CD4-positive, alpha-beta memory T cell (primary cell): ENCODE results near the gene PRR29. TPM values are rescaled to one million over a fixed set of nuclear protein-coding genes. Genes with fewer than 3 reads are reported as not detected.

Source experiments
- CTCF ChIA-PET: fragments of 350-600 bp; sonication (Branson Sonifier 250); formaldehyde crosslinking; loops from one replicate; lab custom pipeline; 2021; ENCODE audit warnings: inconsistent platforms; ENCODE audit not compliant: partially characterized antibody; lab: Charles Lee
- POLR2A ChIA-PET: fragments of 350-600 bp; sonication (Branson Sonifier 250); formaldehyde crosslinking; loops from one replicate; lab custom pipeline; 2021; ENCODE audit not compliant: partially characterized antibody; lab: Charles Lee
- DNase-seq, 5 donors: peaks; one replicate each; pipeline versions ENCODE4 v3.0.0 to v3.0.0-alpha.2; 2020 to 2022; ENCODE audit warnings: mixed read lengths in 1 of 5
- H3K27ac ChIP-seq: one replicate; pipeline ENCODE4 v1.7.0; 2013; ENCODE audit warnings: low read depth, low read length
- H3K27me3 ChIP-seq: 2 replicates; pipeline ENCODE4 v1.7.0; 2013; ENCODE audit warnings: mild to moderate bottlenecking, low read length, moderate library complexity; ENCODE audit not compliant: insufficient read depth
- H3K36me3 ChIP-seq: 2 replicates; pipeline ENCODE4 v1.7.0; 2013; ENCODE audit warnings: mild to moderate bottlenecking, low read length, moderate library complexity; ENCODE audit not compliant: insufficient read depth
- H3K4me1 ChIP-seq: 2 replicates; pipeline ENCODE4 v1.7.0; 2013; ENCODE audit warnings: mild to moderate bottlenecking, low read length, moderate library complexity; ENCODE audit not compliant: insufficient read depth
- H3K4me3 ChIP-seq, 2 donors: one replicate each; pipeline ENCODE4 v1.7.0; 2013; ENCODE audit warnings: low read length in 2 of 2, mild to moderate bottlenecking in 1 of 2
- H3K9me3 ChIP-seq, 2 donors: one replicate each; pipeline ENCODE4 v1.7.0; 2013; ENCODE audit warnings: low read length in 2 of 2, control low read depth in 1 of 2; ENCODE audit not compliant: control insufficient read depth in 1 of 2
- H3K27ac Mint-ChIP-seq, 7 donors: one replicate each; pipeline ENCODE4 v1.8.0; 2020 to 2021; ENCODE audit warnings: mixed read lengths in 7 of 7, mild to moderate bottlenecking in 6 of 7, inconsistent platforms in 3 of 7, moderate library complexity in 3 of 7
- H3K27me3 Mint-ChIP-seq, 2 donors: one replicate each; pipeline ENCODE4 v1.8.0; 2020 to 2021; ENCODE audit warnings: mixed read lengths in 2 of 2
- H3K36me3 Mint-ChIP-seq, 2 donors: one replicate each; pipeline ENCODE4 v1.8.0; 2020 to 2021; ENCODE audit warnings: mixed read lengths in 2 of 2, inconsistent platforms in 1 of 2, mild to moderate bottlenecking in 1 of 2
- H3K4me1 Mint-ChIP-seq, 4 donors: one replicate each; pipeline ENCODE4 v1.8.0; 2020 to 2021; ENCODE audit warnings: mixed read lengths in 4 of 4, mild to moderate bottlenecking in 1 of 4
- H3K4me3 Mint-ChIP-seq, 8 donors: one replicate each; pipeline ENCODE4 v1.8.0; 2020 to 2021; ENCODE audit warnings: mixed read lengths in 8 of 8, mild to moderate bottlenecking in 7 of 8, moderate library complexity in 6 of 8, inconsistent platforms in 3 of 8
- H3K9me3 Mint-ChIP-seq, 8 donors: one replicate each; pipeline ENCODE4 v1.8.0; 2020 to 2021; ENCODE audit warnings: mixed read lengths in 8 of 8, mild to moderate bottlenecking in 5 of 8, inconsistent platforms in 3 of 8, moderate library complexity in 1 of 8
- intact Hi-C: fragments of 100-400 bp; cut with micrococcal nuclease; formaldehyde crosslinking; loops from one replicate; pipeline ENCODE4 v1.15.1; 2023
- polyA plus RNA-seq, 2 donors: library from polyadenylated mRNA; unstranded; fragments of 300-500 nt; fragmentation: Illumina TruSeq; gene quantifications; one replicate each; pipeline ENCODE4 v1.2.3, GENCODE V29; 2021
- total RNA-seq, 2 experiments: library from RNA; stranded (reverse); gene quantifications; one replicate each; pipeline ENCODE4 v1.2.3, GENCODE V29; 2021

The PRR29 gene
- total and polyA plus RNA-seq, 4 experiments from 2014 or later: 0.19 to 6.0 (median 3.3) TPM

GRCh38 chr17:64008346-64008745, 10.2 kb downstream of the PRR29 start:
- Mint-ChIP-seq H3K36me3 (peaks cover 36 to 77% of the 10 kb centered on the region in 2 donors), H3K9me3 (peaks cover 0 to 2% (median 0%) of the 10 kb centered on the region in 8 donors), H3K4me1 (peaks cover 36 to 75% (median 55%) of the 10 kb centered on the region in 4 donors), H3K27me3 (no peaks in the 10 kb centered on the region), H3K27ac (peak overlapping the region; percentile 73 to 99 (median 84)), H3K4me3 (peak overlapping the region in 2 of 8 donors; percentile 20 to 25)
- POLR2A ChIA-PET: interaction anchor here (1.0 to 22.6 kb wide), 2 partner anchors 9 to 16 kb away, joined by 3 to 587 read pairs; partner anchors contain the start of gene ICAM2
- Histone ChIP-seq H3K4me3 (no peak overlapping the region), H3K27me3 (no peaks in the 10 kb centered on the region), H3K27ac (peak overlapping the region; percentile 36), H3K36me3 (peaks cover 45% of the 10 kb centered on the region), H3K4me1 (peaks cover 76% of the 10 kb centered on the region), H3K9me3 (no peaks in the 10 kb centered on the region)
- CTCF ChIA-PET: interaction anchor here (1.1 to 32.9 kb wide), 2 partner anchors 15 to 89 kb away, joined by 3 to 556 read pairs; partner anchors contain the start of gene ICAM2
- DNase-seq: no peak
- intact Hi-C loops: no loop called here

DNA sequence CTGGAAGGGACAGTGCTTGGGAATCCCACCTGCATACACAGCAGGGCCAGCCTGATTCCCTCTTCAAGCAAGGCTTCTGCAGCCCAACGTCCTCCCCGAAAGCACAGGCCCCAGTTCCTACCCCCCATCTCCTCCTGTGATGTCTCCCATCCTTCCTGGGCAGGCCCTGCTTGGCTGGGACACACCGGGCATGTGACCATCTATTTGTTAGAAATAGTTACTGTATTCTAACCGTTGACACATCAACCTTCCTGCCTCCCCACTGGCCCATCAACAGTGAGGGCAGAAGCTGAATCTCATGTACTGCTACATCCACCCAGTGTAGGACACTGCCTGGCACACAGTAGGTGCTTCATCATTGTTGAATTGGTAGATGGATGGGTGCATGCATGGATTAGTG, 10.7 kb downstream of the PRR29 start:
- ChIA-PET CTCF (interaction anchor here (1.1 to 32.9 kb wide), 2 partner anchors 15 to 89 kb away, joined by 3 to 556 read pairs; partner anchors contain the start of gene ICAM2), POLR2A (interaction anchor here (1.0 to 22.6 kb wide), 2 partner anchors 9 to 16 kb away, joined by 3 to 587 read pairs; partner anchors contain the start of gene ICAM2)
- Histone ChIP-seq H3K4me3 (no peak overlapping the region), H3K4me1 (peaks cover 81% of the 10 kb centered on the region), H3K27me3 (no peaks in the 10 kb centered on the region), H3K27ac (peak overlapping the region; percentile 36), H3K36me3 (peaks cover 40% of the 10 kb centered on the region), H3K9me3 (no peaks in the 10 kb centered on the region)
- Mint-ChIP-seq H3K4me3 (peak overlapping the region in 6 of 8 donors; percentile 11 to 69 (median 46)), H3K27me3 (no peaks in the 10 kb centered on the region), H3K27ac (peak overlapping the region; percentile 53 to 99 (median 84)), H3K9me3 (peaks cover 0 to 2% (median 0%) of the 10 kb centered on the region in 8 donors), H3K36me3 (peaks cover 36 to 74% of the 10 kb centered on the region in 2 donors), H3K4me1 (peaks cover 36 to 80% (median 59%) of the 10 kb centered on the region in 4 donors)
- intact Hi-C loops: loop anchor here (1.0 kb wide), 1 partner anchor 8 kb away; no protein-coding TSS in a partner anchor
- no peak for DNase-seq

- intact Hi-C loops: loop anchor here (1.0 kb wide), 1 partner anchor 8 kb away; no protein-coding TSS in a partner anchor
- peaks cover 31% of the 10 kb centered on the region for H3K36me3 ChIP-seq
- peaks cover 30 to 65% of the 10 kb centered on the region in 2 donors for H3K36me3 Mint-ChIP-seq
Observed at GRCh38 chr17:64009571-64010402, 11.6 kb downstream of the PRR29 start.

GRCh38 chr17:64015447-64015846, 17.3 kb downstream of the PRR29 start:
- no peaks in the 10 kb centered on the region for H3K27me3 ChIP-seq
- DNase-seq: no peak
- H3K4me1 Mint-ChIP-seq: peaks cover 38 to 85% (median 58%) of the 10 kb centered on the region in 4 donors
- H3K4me3 ChIP-seq: peak overlapping the region; percentile 34 to 51
- peak overlapping the region; percentile 82 to 100 (median 90) for H3K4me3 Mint-ChIP-seq
- ChIA-PET POLR2A (no interaction called here), CTCF (no interaction called here)
- peaks cover 0 to 1% of the 10 kb centered on the region in 2 donors for H3K27me3 Mint-ChIP-seq
- no peaks in the 10 kb centered on the region for H3K36me3 ChIP-seq
- peak overlapping the region; percentile 90 to 100 (median 95) for H3K27ac Mint-ChIP-seq
- H3K9me3 ChIP-seq: no peaks in the 10 kb centered on the region
- intact Hi-C loops: loop anchor here (5.0 kb wide), 1 partner anchor 482 kb away; the partner anchor contains the start of gene POLG2
- peaks cover 73% of the 10 kb centered on the region for H3K4me1 ChIP-seq
- peak overlapping the region; percentile 53 for H3K27ac ChIP-seq
- H3K36me3 Mint-ChIP-seq: peaks cover 24 to 36% of the 10 kb centered on the region in 2 donors
- peaks cover 0 to under 1% (median 0%) of the 10 kb centered on the region in 8 donors for H3K9me3 Mint-ChIP-seq

More at GRCh38 chr17:64009571-64010402, 11.6 kb downstream of the PRR29 start:
- POLR2A ChIA-PET: interaction anchor here (1.0 to 22.6 kb wide), 2 partner anchors 10 to 15 kb away, joined by 3 to 587 read pairs; partner anchors contain the start of gene ICAM2
- H3K4me3 Mint-ChIP-seq: peak overlapping the region; percentile 21 to 64 (median 46)
- H3K4me1 Mint-ChIP-seq: peaks cover 40 to 88% (median 62%) of the 10 kb centered on the region in 4 donors
- peak overlapping the region; percentile 60 to 99 (median 85) for H3K27ac Mint-ChIP-seq
- no peaks in the 10 kb centered on the region for H3K27me3 Mint-ChIP-seq
- peaks cover 0 to 2% (median 0%) of the 10 kb centered on the region in 8 donors for H3K9me3 Mint-ChIP-seq
- Histone ChIP-seq H3K9me3 (no peaks in the 10 kb centered on the region), H3K27me3 (no peaks in the 10 kb centered on the region), H3K4me3 (no peak overlapping the region), H3K27ac (no peak overlapping the region), H3K4me1 (peaks cover 90% of the 10 kb centered on the region)
- DNase-seq: no peak
- CTCF ChIA-PET: interaction anchor here (1.1 to 32.9 kb wide), 3 partner anchors 14 to 90 kb away, joined by 3 to 556 read pairs (median 3); partner anchors contain the start of gene ICAM2

DNA sequence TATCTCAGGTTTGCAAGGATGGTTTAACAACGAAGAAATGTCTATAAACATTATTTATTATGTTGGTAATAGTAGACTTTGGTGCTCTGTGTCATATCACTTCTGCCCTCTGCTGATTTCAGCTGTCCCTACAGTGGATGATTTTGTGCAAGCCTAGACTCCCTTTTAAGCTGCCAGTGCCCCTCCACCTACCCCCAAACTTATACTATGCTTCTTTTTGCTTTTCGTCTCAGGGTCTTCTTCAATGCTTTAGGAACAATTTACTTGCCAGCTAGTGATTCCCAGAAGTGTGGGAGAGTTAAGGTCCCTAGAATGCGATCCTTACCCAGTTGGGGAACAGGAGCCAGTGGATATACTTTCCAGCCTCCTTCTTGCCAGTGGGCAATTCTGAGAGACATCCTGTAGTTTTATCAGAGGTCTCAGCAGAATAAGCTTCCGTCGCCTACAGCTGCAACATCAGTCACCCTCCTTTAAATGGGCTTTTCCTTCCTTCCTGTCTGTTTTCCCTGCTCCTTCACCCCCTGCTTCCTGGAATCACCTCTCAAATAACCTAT, 18.2 kb downstream of the PRR29 start:
- ChIA-PET POLR2A (interaction anchor here (0.9 to 18.0 kb wide), 11 partner anchors 12 to 173 kb away, joined by 3 to 587 read pairs (median 8); partner anchors contain the start of genes ERN1, PRR29 and SMARCD2), CTCF (interaction anchor here (0.8 to 16.3 kb wide), 10 partner anchors 12 to 173 kb away, joined by 3 to 556 read pairs (median 4); partner anchors contain the start of gene PRR29)
- Histone ChIP-seq H3K4me1 (peaks cover 71% of the 10 kb centered on the region), H3K36me3 (no peaks in the 10 kb centered on the region), H3K27me3 (no peaks in the 10 kb centered on the region), H3K4me3 (peak overlapping the region; percentile 4 to 51), H3K27ac (peak overlapping the region; percentile 69), H3K9me3 (no peaks in the 10 kb centered on the region)
- H3K9me3 Mint-ChIP-seq: peaks cover 0 to 4% (median 0%) of the 10 kb centered on the region in 8 donors
- DNase-seq: no peak
- H3K4me1 Mint-ChIP-seq: peaks cover 39 to 85% (median 56%) of the 10 kb centered on the region in 4 donors
- H3K4me3 Mint-ChIP-seq: peak overlapping the region; percentile 82 to 100 (median 93)
- intact Hi-C loops: loop anchor here (5.0 kb wide), 1 partner anchor 481 kb away; the partner anchor contains the start of gene POLG2
- H3K27me3 Mint-ChIP-seq: peaks cover 0 to 1% of the 10 kb centered on the region in 2 donors
- H3K36me3 Mint-ChIP-seq: peaks cover 15 to 31% of the 10 kb centered on the region in 2 donors
- peak overlapping the region; percentile 94 to 100 (median 96) for H3K27ac Mint-ChIP-seq

- peak overlapping the region; percentile 94 to 100 (median 96) for H3K27ac Mint-ChIP-seq
- intact Hi-C loops: loop anchor here (1.0 to 5.0 kb wide), 3 partner anchors 8 to 480 kb away; partner anchors contain the start of gene POLG2
- Histone ChIP-seq H3K27me3 (no peaks in the 10 kb centered on the region), H3K27ac (peak overlapping the region; percentile 69), H3K4me3 (peak overlapping the region; percentile 4 to 51), H3K9me3 (no peaks in the 10 kb centered on the region), H3K4me1 (peaks cover 71% of the 10 kb centered on the region), H3K36me3 (no peaks in the 10 kb centered on the region)
- peaks cover 0 to 1% of the 10 kb centered on the region in 2 donors for H3K27me3 Mint-ChIP-seq
- H3K4me3 Mint-ChIP-seq: peak overlapping the region; percentile 82 to 100 (median 93)
- CTCF ChIA-PET: interaction anchor here (0.8 to 16.3 kb wide), 10 partner anchors 12 to 173 kb away, joined by 3 to 556 read pairs (median 4); partner anchors contain the start of gene PRR29
- H3K36me3 Mint-ChIP-seq: peaks cover 9 to 26% of the 10 kb centered on the region in 2 donors
- peaks cover 0 to 4% (median 0%) of the 10 kb centered on the region in 8 donors for H3K9me3 Mint-ChIP-seq
- DNase-seq: no peak
- POLR2A ChIA-PET: interaction anchor here (1.0 to 18.0 kb wide), 10 partner anchors 11 to 174 kb away, joined by 3 to 587 read pairs (median 9); partner anchors contain the start of genes ERN1, PRR29 and SMARCD2
- peaks cover 37 to 84% (median 55%) of the 10 kb centered on the region in 4 donors for H3K4me1 Mint-ChIP-seq
Observed at GRCh38 chr17:64016974-64017373, 18.8 kb downstream of the PRR29 start.
